CD14-positive monocyte (primary cell): ENCODE measurements around the gene TXNIP. TPM values are rescaled to one million over a fixed set of nuclear protein-coding genes. Genes with fewer than 3 reads are reported as not detected.

Source experiments
- DNase-seq, 3 donors: peaks; one replicate each; pipeline ENCODE4 v3.0.0-alpha.2; 2011 to 2022
- H2AFZ ChIP-seq: 2 replicates; pipeline ENCODE4 v1.6.0; 2012; ENCODE audit warnings: mild to moderate bottlenecking, low read depth, low read length, inconsistent platforms; ENCODE audit not compliant: insufficient read depth, poor library complexity, severe bottlenecking
- H3K27ac ChIP-seq, 2 donors: 1 replicate in 1 of 2; 2 replicates in 1 of 2; pipeline ENCODE4 v1.5.1; 2012 to 2013; ENCODE audit warnings: low read length in 2 of 2, control low read depth in 1 of 2, inconsistent platforms in 1 of 2, low read depth in 1 of 2, mild to moderate bottlenecking in 1 of 2
- H3K27me3 ChIP-seq, 2 donors: one replicate each; pipeline versions ENCODE4 v1.6.0 to v1.6.1; 2011 to 2013; ENCODE audit warnings: low read length in 2 of 2; ENCODE audit not compliant: control insufficient read depth in 2 of 2, insufficient read depth in 2 of 2
- H3K36me3 ChIP-seq, 2 donors: replicated peaks in 1 of 2; 1 replicate in 1 of 2; 2 replicates in 1 of 2; pipeline versions ENCODE4 v1.5.1 to v1.6.1; 2012 to 2013; ENCODE audit warnings: low read length in 2 of 2, control low read depth in 1 of 2, inconsistent platforms in 1 of 2, mild to moderate bottlenecking in 1 of 2; ENCODE audit not compliant: insufficient read depth in 2 of 2, control insufficient read depth in 1 of 2
- H3K4me1 ChIP-seq, 2 donors: 1 replicate in 1 of 2; 2 replicates in 1 of 2; pipeline versions ENCODE4 v1.5.1 to v1.6.1; 2012 to 2013; ENCODE audit warnings: low read length in 2 of 2, control low read depth in 1 of 2, inconsistent platforms in 1 of 2, mild to moderate bottlenecking in 1 of 2, moderate library complexity in 1 of 2; ENCODE audit not compliant: insufficient read depth in 2 of 2, control insufficient read depth in 1 of 2
- H3K4me2 ChIP-seq: replicated peaks from 2 replicates; pipeline ENCODE3; 2012; ENCODE audit warnings: low read length, moderate library complexity, mild to moderate bottlenecking; ENCODE audit not compliant: poor library complexity, severe bottlenecking; ENCODE audit errors: extremely low read depth
- H3K4me3 ChIP-seq, 3 experiments: fragments of 200-600 bp in 1 of 3; sonication (generic) in 1 of 3; replicated peaks in 1 of 3; 1 replicate in 2 of 3; 2 replicates in 1 of 3; pipeline ENCODE4 v1.5.1; 2011 to 2013; ENCODE audit warnings: low read length in 3 of 3, mild to moderate bottlenecking in 3 of 3, control low read depth in 2 of 3, low read depth in 2 of 3, inconsistent platforms in 1 of 3, moderate library complexity in 1 of 3
- H3K79me2 ChIP-seq: 2 replicates; pipeline ENCODE4 v1.6.0; 2012; ENCODE audit warnings: mild to moderate bottlenecking, control low read depth, inconsistent platforms, low read length, moderate library complexity; ENCODE audit not compliant: insufficient read depth
- H3K9ac ChIP-seq: 2 replicates; pipeline ENCODE4 v1.6.0; 2017; ENCODE audit warnings: low read length, mild to moderate bottlenecking; ENCODE audit not compliant: insufficient read depth, poor library complexity, severe bottlenecking
- H3K9me3 ChIP-seq, 2 donors: replicated peaks in 1 of 2; 1 replicate in 1 of 2; 2 replicates in 1 of 2; pipeline versions ENCODE4 v1.5.1 to v1.6.1; 2012 to 2013; ENCODE audit warnings: low read length in 2 of 2, control low read depth in 1 of 2; ENCODE audit not compliant: control insufficient read depth in 1 of 2, insufficient read depth in 1 of 2
- H4K20me1 ChIP-seq: 2 replicates; pipeline ENCODE4 v1.6.0; 2012; ENCODE audit warnings: mild to moderate bottlenecking, low read length, control low read depth, moderate library complexity; ENCODE audit not compliant: insufficient read depth
- H3K27ac Mint-ChIP-seq, 7 donors: one replicate each; pipeline ENCODE4 v1.8.0; 2020; ENCODE audit warnings: mild to moderate bottlenecking in 7 of 7, mixed read lengths in 7 of 7, moderate library complexity in 6 of 7, inconsistent platforms in 2 of 7
- H3K27me3 Mint-ChIP-seq, 3 donors: one replicate each; pipeline ENCODE4 v1.8.0; 2021 to 2022; ENCODE audit warnings: low read depth in 3 of 3, mild to moderate bottlenecking in 3 of 3, mixed read lengths in 3 of 3, moderate library complexity in 3 of 3, inconsistent platforms in 1 of 3
- H3K36me3 Mint-ChIP-seq, 2 donors: one replicate each; pipeline ENCODE4 v1.8.0; 2020; ENCODE audit warnings: mixed read lengths in 2 of 2, inconsistent platforms in 1 of 2, mild to moderate bottlenecking in 1 of 2
- H3K4me1 Mint-ChIP-seq: one replicate; pipeline ENCODE4 v1.8.0; 2020; ENCODE audit warnings: mild to moderate bottlenecking, mixed read lengths
- H3K4me3 Mint-ChIP-seq, 2 donors: one replicate each; pipeline ENCODE4 v1.8.0; 2020; ENCODE audit warnings: mild to moderate bottlenecking in 2 of 2, mixed read lengths in 2 of 2, moderate library complexity in 1 of 2
- H3K9me3 Mint-ChIP-seq, 7 donors: one replicate each; pipeline ENCODE4 v1.8.0; 2020 to 2022; ENCODE audit warnings: mixed read lengths in 7 of 7, mild to moderate bottlenecking in 6 of 7, moderate library complexity in 6 of 7, inconsistent platforms in 2 of 7
- WGBS: methylation state at CpG from one replicate; pipeline ENCODE4 v1.1.5; 2013; ENCODE audit warnings: missing lambda C conversion rate; ENCODE audit not compliant: insufficient coverage; 5-methylcytosine and 5-hydroxymethylcytosine counted together
- intact Hi-C, 2 donors: fragments of 100-400 bp; cut with micrococcal nuclease; formaldehyde crosslinking; loops; one replicate each; pipeline versions ENCODE4 v1.15.0 to v1.15.1; 2023
- polyA plus RNA-seq, 3 donors: library from polyadenylated mRNA; depleted of rRNA in 1 of 3; unstranded in 2 of 3; stranded (reverse) in 1 of 3; fragments of 300-500 nt in 2 of 3; fragments of >200 nt in 1 of 3; fragmentation: Illumina TruSeq in 2 of 3; gene quantifications; 1 replicate in 2 of 3; 2 replicates in 1 of 3; pipeline ENCODE4 v1.2.3, GENCODE V29; 2012 to 2021
- TF ChIP-seq, protein P1 (sequence below): fragments of 200-600 bp; IDR thresholded peaks from one replicate; pipeline ENCODE4 v1.8.0; 2022; ENCODE audit warnings: antibody characterized with exemption, mild to moderate bottlenecking

Gene TXNIP
- polyA plus RNA-seq, 3 donors: 640 to 3,778 (median 844) TPM

GRCh38 chr1:145999321-146000024 is 3.1 kb upstream of the TXNIP start:
- Histone ChIP-seq H2AFZ (no peak overlapping the region), H3K9ac (no peak overlapping the region), H3K9me3 (no peaks in the 10 kb centered on the region), H3K79me2 (peaks cover 52% of the 10 kb centered on the region), H3K36me3 (peaks cover 16 to 17% of the 10 kb centered on the region in 2 donors), H4K20me1 (peaks cover 20% of the 10 kb centered on the region), H3K4me2 (peak overlapping the region; percentile 39), H3K4me3 (peak overlapping the region in 2 of 3 experiments; percentile 4 to 34), H3K27me3 (no peaks in the 10 kb centered on the region), H3K27ac (peak overlapping the region; percentile 23 to 42), H3K4me1 (peaks cover 36 to 54% of the 10 kb centered on the region in 2 donors)
- DNase-seq: peak in 1 of 3 donors; percentile 44
- intact Hi-C loops: loop anchor here (5.0 kb wide), 2 partner anchors 32 to 37 kb away; partner anchors contain the start of genes ANKRD34A (in 1 of the 2) and POLR3GL (in 1 of the 2)
- peak overlapping the region; percentile 40 to 59 for H3K4me3 Mint-ChIP-seq
- H3K4me1 Mint-ChIP-seq: peaks cover 46% of the 10 kb centered on the region
- WGBS: 85% methylated on average over 2 of the region's 5 CpGs
- H3K27me3 Mint-ChIP-seq: peaks cover 0 to 2% (median 2%) of the 10 kb centered on the region in 3 donors
- peaks cover 12 to 18% of the 10 kb centered on the region in 2 donors for H3K36me3 Mint-ChIP-seq
- peak overlapping the region; percentile 30 to 90 (median 85) for H3K27ac Mint-ChIP-seq
- peaks cover 0 to 7% (median 0%) of the 10 kb centered on the region in 7 donors for H3K9me3 Mint-ChIP-seq
- TF ChIP-seq, protein P1, sequence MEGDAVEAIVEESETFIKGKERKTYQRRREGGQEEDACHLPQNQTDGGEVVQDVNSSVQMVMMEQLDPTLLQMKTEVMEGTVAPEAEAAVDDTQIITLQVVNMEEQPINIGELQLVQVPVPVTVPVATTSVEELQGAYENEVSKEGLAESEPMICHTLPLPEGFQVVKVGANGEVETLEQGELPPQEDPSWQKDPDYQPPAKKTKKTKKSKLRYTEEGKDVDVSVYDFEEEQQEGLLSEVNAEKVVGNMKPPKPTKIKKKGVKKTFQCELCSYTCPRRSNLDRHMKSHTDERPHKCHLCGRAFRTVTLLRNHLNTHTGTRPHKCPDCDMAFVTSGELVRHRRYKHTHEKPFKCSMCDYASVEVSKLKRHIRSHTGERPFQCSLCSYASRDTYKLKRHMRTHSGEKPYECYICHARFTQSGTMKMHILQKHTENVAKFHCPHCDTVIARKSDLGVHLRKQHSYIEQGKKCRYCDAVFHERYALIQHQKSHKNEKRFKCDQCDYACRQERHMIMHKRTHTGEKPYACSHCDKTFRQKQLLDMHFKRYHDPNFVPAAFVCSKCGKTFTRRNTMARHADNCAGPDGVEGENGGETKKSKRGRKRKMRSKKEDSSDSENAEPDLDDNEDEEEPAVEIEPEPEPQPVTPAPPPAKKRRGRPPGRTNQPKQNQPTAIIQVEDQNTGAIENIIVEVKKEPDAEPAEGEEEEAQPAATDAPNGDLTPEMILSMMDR: no peak

DNA sequence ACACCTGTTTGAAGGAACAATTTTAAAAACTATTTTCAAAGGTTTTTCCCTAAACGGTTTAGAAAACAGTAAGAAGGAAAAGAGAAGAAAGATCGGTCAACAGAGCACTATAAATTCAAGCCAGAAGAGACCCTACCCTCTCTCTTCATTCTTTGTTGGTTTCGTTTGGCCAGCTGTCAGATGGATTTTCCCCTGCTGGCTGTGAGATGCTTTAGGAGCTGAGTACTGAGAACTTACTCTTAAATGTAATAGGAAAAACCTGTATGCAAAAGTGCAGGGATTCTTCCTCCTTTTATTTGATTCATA is 1.3 kb upstream of the TXNIP start:
- H3K4me1 Mint-ChIP-seq: peaks cover 60% of the 10 kb centered on the region
- Histone ChIP-seq H3K4me1 (peaks cover 42 to 65% of the 10 kb centered on the region in 2 donors), H4K20me1 (peaks cover 38% of the 10 kb centered on the region), H3K36me3 (peaks cover 34 to 35% of the 10 kb centered on the region in 2 donors), H3K4me2 (peak overlapping the region; percentile 97), H3K27ac (peak overlapping the region in 1 of 2 donors; percentile 78), H2AFZ (peak overlapping the region; percentile 82), H3K4me3 (peak overlapping the region; percentile 87 to 100 (median 99)), H3K79me2 (peaks cover 70% of the 10 kb centered on the region), H3K27me3 (no peaks in the 10 kb centered on the region), H3K9me3 (no peaks in the 10 kb centered on the region), H3K9ac (peak overlapping the region; percentile 78)
- H3K27me3 Mint-ChIP-seq: peaks cover 0 to 5% (median 0%) of the 10 kb centered on the region in 3 donors
- DNase-seq: no peak
- no CpG with 5 or more reads among the region's 3 CpGs for WGBS
- TF ChIP-seq, protein P1: no peak
- peak overlapping the region; percentile 93 to 99 (median 97) for H3K27ac Mint-ChIP-seq
- peaks cover 0 to 12% (median 2%) of the 10 kb centered on the region in 7 donors for H3K9me3 Mint-ChIP-seq
- peaks cover 30 to 36% of the 10 kb centered on the region in 2 donors for H3K36me3 Mint-ChIP-seq
- intact Hi-C loops: loop anchor here in 1 of 2 donors (2.0 to 5.0 kb wide), 2 partner anchors 13 to 35 kb away; partner anchors contain the start of genes ANKRD34A and POLR3GL
- H3K4me3 Mint-ChIP-seq: peak overlapping the region; percentile 99 to 100
